Measurements from ENCODE around the gene NCAPD2.

DNA sequence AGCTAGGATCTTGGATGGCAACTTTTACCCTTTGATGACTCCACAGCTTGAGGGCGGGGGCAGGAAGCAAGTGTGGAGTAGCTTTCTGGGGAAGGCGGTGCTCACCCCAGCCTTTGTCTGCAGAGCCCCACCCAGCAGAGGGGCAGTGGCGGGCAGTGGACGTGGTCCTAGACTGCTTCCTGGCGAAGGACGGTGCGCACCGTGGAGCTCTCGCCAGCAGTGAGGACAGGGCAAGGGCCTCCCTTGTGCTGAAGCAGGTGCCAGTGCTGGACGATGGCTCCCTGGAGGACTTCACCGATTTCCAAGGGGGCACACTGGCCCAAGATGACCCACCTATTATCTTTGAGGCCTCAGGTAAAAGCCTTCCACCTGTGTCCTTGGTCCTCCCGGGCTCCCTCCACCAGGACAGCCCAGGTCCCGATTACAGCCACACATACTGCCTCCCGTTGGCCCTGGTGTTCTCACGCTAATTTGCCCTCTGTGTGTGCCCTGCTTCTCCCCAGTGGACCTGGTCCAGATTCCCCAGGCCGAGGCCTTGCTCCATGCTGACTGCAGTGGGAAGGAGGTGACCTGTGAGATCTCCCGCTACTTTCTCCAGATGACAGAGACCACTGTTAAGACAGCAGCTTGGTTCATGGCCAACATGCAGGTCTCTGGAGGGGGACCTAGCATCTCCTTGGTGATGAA lies 40.8 kb upstream of the NCAPD2 start:
- no peak for TF ChIP-seq CTCF (IDR thresholded peaks at IDR 0.05)
- no peak for TF ChIP-seq EZH2 (IDR thresholded peaks at IDR 0.05)
- TF ChIP-seq EZH2phosphoT487 (IDR thresholded peaks at IDR 0.05) = no peak

All from neural progenitor cell (in vitro differentiated cells).